KOPT-K1 (cell line): ENCODE measurements around the gene PTGES3.

Source experiments
- H3K27ac ChIP-seq: fragments of 200-600 bp; sonication (generic); 2 replicates; pipeline ENCODE4 v1.5.1; 2016; ENCODE audit warnings: antibody characterized with exemption, mild to moderate bottlenecking, low read depth, low read length; ENCODE audit not compliant: poor library complexity, severe bottlenecking
- H3K36me3 ChIP-seq: fragments of 200-600 bp; sonication (generic); 2 replicates; pipeline ENCODE4 v1.5.1; 2017; ENCODE audit warnings: antibody characterized with exemption, mild to moderate bottlenecking, low read length, moderate library complexity; ENCODE audit not compliant: insufficient read depth
- H3K9me3 ChIP-seq: fragments of 200-600 bp; sonication (generic); 2 replicates; pipeline ENCODE4 v1.5.1; 2017; ENCODE audit warnings: antibody characterized with exemption, low read length, mild to moderate bottlenecking; ENCODE audit not compliant: insufficient read depth, poor library complexity, severe bottlenecking

PTGES3 gene

DNA sequence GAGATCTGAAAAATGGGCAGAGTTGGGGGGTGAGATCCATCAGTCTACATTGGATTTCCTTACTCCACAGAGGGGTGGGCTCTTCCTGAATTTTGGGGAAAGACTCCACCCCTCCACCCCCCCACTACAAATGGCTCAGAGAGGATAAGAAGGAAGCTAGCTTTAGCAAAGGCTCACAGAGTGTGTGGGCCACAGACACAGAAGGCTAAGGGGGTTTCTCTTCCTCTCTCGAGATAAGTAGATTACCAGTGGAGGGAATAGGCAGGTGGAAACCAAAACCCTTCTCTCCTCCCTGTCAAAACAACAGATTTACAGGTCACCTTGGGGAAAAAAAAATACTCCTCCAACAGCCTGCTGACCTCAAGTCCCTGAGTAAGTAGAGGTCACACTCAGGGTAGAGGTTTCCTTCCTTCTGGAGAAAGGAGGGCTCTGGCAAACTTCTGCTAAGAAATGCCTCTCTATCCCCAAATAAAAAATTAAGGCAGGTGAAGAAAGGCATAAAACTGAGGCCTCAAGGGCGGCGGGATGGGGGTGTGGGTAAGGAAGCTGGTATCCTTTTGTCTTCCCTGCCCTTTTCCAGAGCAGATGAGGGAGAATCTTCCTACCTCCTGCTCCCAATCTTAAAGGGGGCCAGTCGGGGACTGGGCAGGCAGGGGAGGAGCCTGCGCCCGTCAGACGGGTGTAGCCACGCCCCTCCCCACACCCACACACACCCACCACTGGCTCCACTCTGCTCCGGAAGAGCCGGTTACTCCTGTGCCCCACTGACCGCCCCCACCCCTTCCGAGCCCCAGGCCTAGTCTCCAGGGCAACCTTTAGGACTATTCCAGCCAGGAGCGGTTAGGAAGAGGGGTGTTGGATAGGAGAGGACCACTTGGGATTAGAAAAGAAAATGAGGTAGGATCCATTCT, 56.0 kb downstream of the PTGES3 start:
- H3K9me3 ChIP-seq: no peaks in the 10 kb centered on the region
- H3K27ac ChIP-seq: peak overlapping the region; percentile 40
- peaks cover 7% of the 10 kb centered on the region for H3K36me3 ChIP-seq

- Histone ChIP-seq H3K36me3 (peaks cover 19% of the 10 kb centered on the region), H3K27ac (peak within 1 kb of the TSS; percentile 93)
These were observed 57.9 kb downstream of the PTGES3 start, which contains the start of gene BAZ2A for GRCh38 chr12:56630180-56630632. BAZ2A (minus strand) TSS chr12:56630326; CDS start chr12:56617530, 12,796 bp downstream.

DNA sequence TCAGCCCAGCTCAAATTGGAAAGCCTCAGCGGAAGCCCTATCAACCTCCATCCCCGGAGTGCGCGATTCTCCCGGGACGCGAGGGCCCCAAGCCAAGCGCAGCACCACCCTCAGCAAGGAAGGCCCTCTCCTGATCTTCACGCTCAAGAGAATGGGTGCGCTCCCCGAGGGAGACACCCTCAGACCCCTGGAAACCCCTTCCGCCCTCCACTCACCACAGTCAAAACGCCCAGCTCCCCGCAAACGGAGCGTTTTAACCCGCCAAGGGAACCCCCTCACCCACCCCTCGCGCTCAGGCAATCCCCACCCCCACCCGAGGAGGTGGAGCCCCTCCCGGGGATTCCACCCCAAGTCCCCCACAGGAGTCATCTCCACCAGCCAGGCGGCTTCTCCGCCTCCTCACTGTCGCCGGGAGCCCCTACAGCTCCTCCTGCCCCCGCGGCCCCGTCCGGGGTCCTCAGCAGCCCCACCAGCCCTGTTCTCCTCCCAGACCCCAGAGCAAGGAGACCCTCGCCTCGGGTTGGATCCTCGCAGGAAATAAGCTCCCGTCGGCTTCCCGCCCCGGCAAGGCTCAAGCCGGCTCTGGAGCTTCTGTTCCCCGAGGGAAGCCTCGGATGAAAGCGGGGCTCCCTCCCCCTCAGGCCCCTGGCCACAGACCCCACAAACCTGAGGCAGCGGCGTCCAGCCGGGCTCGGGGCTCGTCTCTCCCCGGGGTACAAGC, 58.5 kb downstream of the PTGES3 start:
- no peaks in the 10 kb centered on the region for H3K9me3 ChIP-seq
- H3K27ac ChIP-seq: peak overlapping the region; percentile 93
- H3K36me3 ChIP-seq: peaks cover 21% of the 10 kb centered on the region

More at GRCh38 chr12:56630180-56630632, 57.9 kb downstream of the PTGES3 start, which contains the start of gene BAZ2A:
- H3K9me3 ChIP-seq: no peaks in the 10 kb centered on the region

GRCh38 chr12:56628671-56629458, 59.2 kb downstream of the PTGES3 start:
- Histone ChIP-seq H3K9me3 (no peaks in the 10 kb centered on the region), H3K27ac (peak overlapping the region; percentile 93), H3K36me3 (peaks cover 26% of the 10 kb centered on the region)

DNA sequence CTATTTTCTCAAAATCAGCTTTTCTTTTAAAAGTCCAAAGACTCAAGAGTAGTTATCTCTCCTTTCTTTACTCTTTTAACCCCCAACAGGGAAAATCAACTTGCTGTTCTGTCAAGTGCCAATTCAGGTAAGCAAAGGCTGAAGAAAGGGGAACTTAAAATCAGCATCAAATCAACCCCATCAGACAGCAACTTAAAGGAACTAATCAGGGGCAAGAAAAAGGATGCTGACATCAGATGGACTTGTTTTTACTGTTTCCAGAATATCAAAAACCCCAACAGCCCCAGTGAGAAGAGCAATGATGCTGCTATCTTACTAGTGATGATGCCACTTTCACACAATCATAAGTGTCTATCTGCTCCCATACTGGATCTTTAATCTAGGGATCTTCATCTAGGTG, 61.4 kb downstream of the PTGES3 start:
- Histone ChIP-seq H3K36me3 (peaks cover 43% of the 10 kb centered on the region), H3K9me3 (no peaks in the 10 kb centered on the region), H3K27ac (no peak overlapping the region)

- H3K36me3 ChIP-seq: peaks cover 81% of the 10 kb centered on the region
- no peaks in the 10 kb centered on the region for H3K9me3 ChIP-seq
These were observed 65.5 kb downstream of the PTGES3 start for GRCh38 chr12:56622535-56622934.

GRCh38 chr12:56616925-56617324, 71.2 kb downstream of the PTGES3 start:
- Histone ChIP-seq H3K27ac (no peak overlapping the region), H3K9me3 (no peaks in the 10 kb centered on the region), H3K36me3 (peaks cover 97% of the 10 kb centered on the region)

More at GRCh38 chr12:56622535-56622934, 65.5 kb downstream of the PTGES3 start:
- no peak overlapping the region for H3K27ac ChIP-seq

DNA sequence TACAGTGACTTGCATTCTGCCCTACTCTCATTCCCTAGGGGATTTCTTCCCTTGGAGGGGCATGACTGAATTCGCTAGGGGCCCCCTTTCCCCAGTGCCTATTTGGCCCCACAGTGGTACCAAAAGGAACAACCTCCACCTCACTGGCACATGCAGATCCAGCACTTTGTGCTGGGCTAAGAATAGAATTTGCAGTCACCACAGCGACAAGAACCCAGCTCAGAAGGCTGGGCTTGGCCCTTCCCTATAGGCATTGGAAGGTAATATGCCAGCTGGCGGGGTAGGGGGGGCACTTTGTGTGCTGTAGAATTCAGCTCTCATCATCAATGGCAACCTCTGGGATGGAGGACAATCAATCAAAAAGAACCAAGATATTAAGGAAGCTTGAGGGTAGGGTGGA, 71.8 kb downstream of the PTGES3 start:
- Histone ChIP-seq H3K27ac (no peak overlapping the region), H3K9me3 (no peaks in the 10 kb centered on the region), H3K36me3 (peaks cover 97% of the 10 kb centered on the region)

DNA sequence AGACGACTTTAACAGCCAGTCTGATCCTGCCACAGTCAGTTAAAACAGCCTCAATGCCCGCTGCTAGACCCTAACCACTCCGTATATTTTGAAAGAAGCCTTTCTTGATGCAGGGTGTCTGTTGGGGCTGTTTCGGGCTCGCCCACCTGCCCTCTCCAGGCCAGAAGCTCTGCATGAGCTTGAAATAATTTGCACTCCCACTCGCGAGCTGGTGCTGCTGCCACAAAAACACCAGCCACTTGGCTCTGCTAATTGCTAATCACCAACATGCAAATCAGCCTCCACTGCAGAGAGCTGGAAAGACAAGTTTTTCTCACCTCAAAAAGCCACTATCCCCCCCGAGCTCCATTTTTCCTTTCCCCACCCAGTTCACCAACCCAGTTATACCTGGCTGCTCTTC, 73.5 kb downstream of the PTGES3 start:
- peaks cover 97% of the 10 kb centered on the region for H3K36me3 ChIP-seq

More for the DNA sequence above, 73.5 kb downstream of the PTGES3 start:
- no peak overlapping the region for H3K27ac ChIP-seq
- no peaks in the 10 kb centered on the region for H3K9me3 ChIP-seq
